ES-I3 (cell line): ENCODE results near the gene SHLD1.
"Not testable (repeated sequence)": the region's sequence is repeated elsewhere in the genome, so short reads cannot be mapped to it uniquely, and the experiment has no call there.

Source experiments
- H3K36me3 ChIP-seq: 2 replicates; pipeline ENCODE4 v1.6.1; 2013; ENCODE audit warnings: mild to moderate bottlenecking, low read length, control low read depth, moderate library complexity; ENCODE audit not compliant: insufficient read depth
- H3K4me1 ChIP-seq: 2 replicates; pipeline ENCODE4 v1.6.1; 2013; ENCODE audit warnings: mild to moderate bottlenecking, control low read depth, low read length; ENCODE audit not compliant: insufficient read depth
- H3K9ac ChIP-seq: 2 replicates; pipeline ENCODE4 v1.6.1; 2013; ENCODE audit warnings: low read depth, mild to moderate bottlenecking, low read length, moderate library complexity
- H3K9me3 ChIP-seq: 2 replicates; pipeline ENCODE4 v1.6.1; 2013; ENCODE audit warnings: mild to moderate bottlenecking, low read length, moderate library complexity; ENCODE audit not compliant: control insufficient read depth, insufficient read depth

The SHLD1 gene

GRCh38 chr20:5781367-5781766 lies 31.2 kb downstream of the SHLD1 start:
- H3K4me1 ChIP-seq, H3K36me3 ChIP-seq, H3K9me3 ChIP-seq, H3K9ac ChIP-seq: not testable (repeated sequence)

GRCh38 chr20:5781798-5782750 lies 31.9 kb downstream of the SHLD1 start:
- H3K9me3 ChIP-seq = no peaks in the 10 kb centered on the region
- peaks cover 3% of the 10 kb centered on the region; the same call in 1 of the 2 replicates for H3K4me1 ChIP-seq
- H3K36me3 ChIP-seq = no peaks in the 10 kb centered on the region
- H3K9ac ChIP-seq = no peak overlapping the region

- Histone ChIP-seq H3K4me1 (peaks cover 7% of the 10 kb centered on the region; the same call in 1 of the 2 replicates), H3K9ac (no peak overlapping the region), H3K9me3 (no peaks in the 10 kb centered on the region), H3K36me3 (no peaks in the 10 kb centered on the region)
These were observed 34.5 kb downstream of the SHLD1 start for GRCh38 chr20:5784735-5785134.

GRCh38 chr20:5785146-5785545 lies 34.9 kb downstream of the SHLD1 start:
- H3K9ac ChIP-seq = no peak overlapping the region
- H3K9me3 ChIP-seq = no peaks in the 10 kb centered on the region
- H3K4me1 ChIP-seq = peaks cover 7% of the 10 kb centered on the region; the same call in 1 of the 2 replicates
- H3K36me3 ChIP-seq = no peaks in the 10 kb centered on the region

GRCh38 chr20:5786930-5787795 lies 37.0 kb downstream of the SHLD1 start:
- no peak overlapping the region for H3K9ac ChIP-seq
- H3K36me3 ChIP-seq = no peaks in the 10 kb centered on the region
- no peaks in the 10 kb centered on the region for H3K9me3 ChIP-seq
- H3K4me1 ChIP-seq = peaks cover 7% of the 10 kb centered on the region; the same call in 1 of the 2 replicates

GRCh38 chr20:5787796-5788165 lies 37.6 kb downstream of the SHLD1 start:
- no peaks in the 10 kb centered on the region for H3K9me3 ChIP-seq
- H3K36me3 ChIP-seq = no peaks in the 10 kb centered on the region
- no peak overlapping the region; the same call in 1 of the 2 replicates for H3K9ac ChIP-seq
- peaks cover 7% of the 10 kb centered on the region; the same call in 1 of the 2 replicates for H3K4me1 ChIP-seq

- no peak overlapping the region for H3K9ac ChIP-seq
- H3K36me3 ChIP-seq = no peaks in the 10 kb centered on the region
- H3K9me3 ChIP-seq = no peaks in the 10 kb centered on the region
- peaks cover 7% of the 10 kb centered on the region; the same call in 1 of the 2 replicates for H3K4me1 ChIP-seq
These were observed 38.2 kb downstream of the SHLD1 start for GRCh38 chr20:5788385-5788895.

- Histone ChIP-seq H3K9ac (no peak overlapping the region), H3K4me1 (peaks cover 11% of the 10 kb centered on the region; the same call in 1 of the 2 replicates), H3K36me3 (no peaks in the 10 kb centered on the region), H3K9me3 (no peaks in the 10 kb centered on the region)
These were observed 39.6 kb downstream of the SHLD1 start for GRCh38 chr20:5789827-5790226.

GRCh38 chr20:5793916-5794315 lies 43.7 kb downstream of the SHLD1 start:
- Histone ChIP-seq H3K9ac (no peak overlapping the region), H3K9me3 (no peaks in the 10 kb centered on the region), H3K4me1 (0 out of 2 replicates have a peak, but pooled peaks cover 4% of the 10 kb centered on the region), H3K36me3 (no peaks in the 10 kb centered on the region)

GRCh38 chr20:5796331-5797040 lies 46.3 kb downstream of the SHLD1 start:
- Histone ChIP-seq H3K36me3 (no peaks in the 10 kb centered on the region), H3K9me3 (no peaks in the 10 kb centered on the region), H3K9ac (no peak overlapping the region), H3K4me1 (0 out of 2 replicates have a peak, but pooled peaks cover 4% of the 10 kb centered on the region)

GRCh38 chr20:5797165-5797564 lies 47.0 kb downstream of the SHLD1 start:
- Histone ChIP-seq H3K9ac (no peak overlapping the region), H3K4me1 (0 out of 2 replicates have a peak, but pooled peaks cover 4% of the 10 kb centered on the region), H3K9me3 (no peaks in the 10 kb centered on the region), H3K36me3 (no peaks in the 10 kb centered on the region)

GRCh38 chr20:5797843-5798462 lies 47.8 kb downstream of the SHLD1 start:
- Histone ChIP-seq H3K9me3 (no peaks in the 10 kb centered on the region), H3K36me3 (no peaks in the 10 kb centered on the region), H3K4me1 (0 out of 2 replicates have a peak, but pooled peaks cover 4% of the 10 kb centered on the region), H3K9ac (no peak overlapping the region)

- not testable (repeated sequence) for H3K36me3 ChIP-seq, H3K9ac ChIP-seq, H3K4me1 ChIP-seq, H3K9me3 ChIP-seq
These were observed 53.6 kb downstream of the SHLD1 start for GRCh38 chr20:5803754-5804303.
